ENCODE data around the gene KSR1.

Gene KSR1

DNA sequence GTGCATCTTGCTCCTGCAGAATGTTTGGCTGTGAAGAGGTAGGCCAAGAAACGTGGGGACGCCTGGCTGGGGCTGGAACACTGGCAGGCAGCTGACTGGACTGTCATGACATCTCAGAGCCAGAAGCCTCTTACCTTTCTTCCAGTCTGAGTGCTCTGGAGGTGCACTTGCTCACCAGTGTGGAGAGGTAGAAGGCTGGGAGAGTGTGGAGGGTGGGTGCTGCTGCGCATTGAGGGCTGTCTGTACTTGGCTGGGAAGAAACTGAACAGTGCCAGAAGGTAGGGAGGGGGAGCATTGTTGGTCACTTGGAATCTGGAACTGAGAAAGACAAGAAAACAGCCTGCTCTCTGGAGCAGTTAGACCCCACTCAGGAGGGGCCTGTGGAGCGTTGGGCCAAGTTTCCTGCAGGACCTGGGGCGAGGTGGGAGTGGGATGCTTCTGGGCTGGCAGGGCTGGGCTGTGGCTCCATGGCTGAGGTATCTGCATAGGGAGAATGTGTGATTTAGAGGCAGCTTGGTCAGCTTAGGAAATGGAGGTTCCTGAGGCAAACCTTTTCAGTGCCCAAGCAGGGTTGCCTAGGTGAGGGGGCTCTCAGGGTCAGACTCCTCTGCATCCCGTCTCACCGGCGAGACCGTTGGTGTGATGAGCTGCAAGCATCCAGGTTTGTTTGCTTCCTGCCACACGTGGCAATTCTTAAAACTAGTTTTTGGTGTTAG, 55.1 kb downstream of the KSR1 start:
- no peak for DNase-seq (ENCODE audit: low read depth)
- no peak overlapping the region for H3K4me3 ChIP-seq (ENCODE audit: low read depth, low read length)
- TF ChIP-seq, protein P1, sequence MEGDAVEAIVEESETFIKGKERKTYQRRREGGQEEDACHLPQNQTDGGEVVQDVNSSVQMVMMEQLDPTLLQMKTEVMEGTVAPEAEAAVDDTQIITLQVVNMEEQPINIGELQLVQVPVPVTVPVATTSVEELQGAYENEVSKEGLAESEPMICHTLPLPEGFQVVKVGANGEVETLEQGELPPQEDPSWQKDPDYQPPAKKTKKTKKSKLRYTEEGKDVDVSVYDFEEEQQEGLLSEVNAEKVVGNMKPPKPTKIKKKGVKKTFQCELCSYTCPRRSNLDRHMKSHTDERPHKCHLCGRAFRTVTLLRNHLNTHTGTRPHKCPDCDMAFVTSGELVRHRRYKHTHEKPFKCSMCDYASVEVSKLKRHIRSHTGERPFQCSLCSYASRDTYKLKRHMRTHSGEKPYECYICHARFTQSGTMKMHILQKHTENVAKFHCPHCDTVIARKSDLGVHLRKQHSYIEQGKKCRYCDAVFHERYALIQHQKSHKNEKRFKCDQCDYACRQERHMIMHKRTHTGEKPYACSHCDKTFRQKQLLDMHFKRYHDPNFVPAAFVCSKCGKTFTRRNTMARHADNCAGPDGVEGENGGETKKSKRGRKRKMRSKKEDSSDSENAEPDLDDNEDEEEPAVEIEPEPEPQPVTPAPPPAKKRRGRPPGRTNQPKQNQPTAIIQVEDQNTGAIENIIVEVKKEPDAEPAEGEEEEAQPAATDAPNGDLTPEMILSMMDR (conservative IDR thresholded peaks at IDR 0.05; ENCODE audit: low read depth, low read length), result no peak

DNA sequence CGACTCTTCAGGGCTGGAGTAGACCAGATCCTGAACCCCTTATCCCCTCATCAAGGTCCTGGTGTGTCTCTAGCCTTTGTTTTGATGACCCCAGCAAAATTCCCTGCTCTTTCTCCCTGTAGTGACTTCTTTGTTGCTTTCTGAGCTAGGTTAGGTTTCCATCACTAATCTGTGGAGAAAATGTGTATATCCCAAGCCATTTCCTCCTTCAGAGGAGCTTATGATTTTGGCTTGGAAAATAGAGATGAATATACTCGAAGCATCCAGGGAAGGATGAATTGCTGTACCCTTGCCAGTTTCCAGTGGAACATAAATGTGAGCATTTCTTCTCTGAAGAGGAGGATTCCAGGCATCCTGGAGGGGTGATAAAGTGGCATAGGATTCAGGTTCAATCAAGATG, 55.8 kb downstream of the KSR1 start:
- no peak for DNase-seq (ENCODE audit: low read depth)
- TF ChIP-seq, protein P1 (conservative IDR thresholded peaks at IDR 0.05; ENCODE audit: low read depth, low read length), result no peak
- no peak overlapping the region for H3K4me3 ChIP-seq (ENCODE audit: low read depth, low read length)

DNA sequence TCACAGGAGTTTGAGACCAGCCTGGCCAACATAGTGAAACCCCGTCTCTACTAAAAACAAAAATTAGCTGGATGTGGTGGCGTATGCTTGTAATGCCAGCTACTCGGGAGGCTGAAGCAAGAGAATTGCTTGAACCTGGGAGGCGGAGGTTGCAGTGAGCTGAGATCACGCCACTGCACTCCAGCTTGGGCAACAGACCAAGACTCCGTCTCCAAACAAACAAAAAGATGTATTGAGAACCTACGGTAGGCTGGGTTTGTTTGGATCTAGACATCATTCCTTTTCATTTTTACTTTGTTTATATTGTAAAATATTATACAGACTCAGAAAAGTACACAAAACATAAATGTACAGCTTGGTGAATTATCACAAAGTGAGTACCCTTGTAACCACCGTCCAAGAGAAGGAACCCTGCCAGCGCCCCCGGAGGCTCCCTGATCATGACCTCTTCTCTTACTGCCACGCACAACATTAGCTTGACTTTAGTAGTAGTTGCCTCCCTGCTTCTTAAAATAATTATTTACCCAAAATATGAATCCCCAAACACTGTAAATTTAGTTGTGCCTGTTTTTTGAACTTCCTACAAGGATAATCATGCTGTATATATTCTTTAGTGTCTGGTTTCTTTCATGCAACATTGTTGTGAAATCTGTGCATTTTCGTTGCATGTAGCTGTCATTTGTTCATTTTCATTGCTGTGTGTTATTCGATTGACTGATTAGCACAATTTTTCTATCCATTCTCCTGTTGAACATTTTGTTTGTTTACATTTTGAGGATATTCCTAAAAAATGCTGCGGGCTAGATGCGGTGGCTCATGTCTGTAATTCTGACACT, 56.5 kb downstream of the KSR1 start:
- peak; percentile 34 for DNase-seq (ENCODE audit: low read depth)
- TF ChIP-seq, protein P1 (conservative IDR thresholded peaks at IDR 0.05; ENCODE audit: low read depth, low read length), result no peak
- no peak overlapping the region for H3K4me3 ChIP-seq (ENCODE audit: low read depth, low read length)

DNA sequence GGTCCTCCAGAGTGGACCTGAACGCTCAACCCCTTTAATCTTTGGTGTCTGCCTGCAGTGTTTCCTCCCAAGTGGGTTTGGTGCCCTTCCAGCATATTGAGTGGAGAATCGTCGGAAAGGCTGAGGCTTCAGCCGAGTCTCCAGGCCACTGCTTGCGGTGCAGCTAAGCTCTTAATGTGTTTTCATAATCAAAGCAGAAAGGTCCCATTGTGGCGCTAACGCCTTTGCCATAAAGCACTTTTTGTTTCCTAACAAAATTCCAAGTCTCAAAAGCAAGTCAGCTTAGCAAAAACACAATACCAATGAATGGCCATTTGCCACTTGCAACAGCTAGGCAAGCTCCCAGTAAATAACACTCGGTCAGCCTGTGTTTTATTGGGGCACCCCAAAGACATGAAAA, 57.6 kb downstream of the KSR1 start:
- no peak for DNase-seq (ENCODE audit: low read depth)
- H3K4me3 ChIP-seq (ENCODE audit: low read depth, low read length), result no peak overlapping the region
- TF ChIP-seq, protein P1 (conservative IDR thresholded peaks at IDR 0.05; ENCODE audit: low read depth, low read length), result no peak

DNA sequence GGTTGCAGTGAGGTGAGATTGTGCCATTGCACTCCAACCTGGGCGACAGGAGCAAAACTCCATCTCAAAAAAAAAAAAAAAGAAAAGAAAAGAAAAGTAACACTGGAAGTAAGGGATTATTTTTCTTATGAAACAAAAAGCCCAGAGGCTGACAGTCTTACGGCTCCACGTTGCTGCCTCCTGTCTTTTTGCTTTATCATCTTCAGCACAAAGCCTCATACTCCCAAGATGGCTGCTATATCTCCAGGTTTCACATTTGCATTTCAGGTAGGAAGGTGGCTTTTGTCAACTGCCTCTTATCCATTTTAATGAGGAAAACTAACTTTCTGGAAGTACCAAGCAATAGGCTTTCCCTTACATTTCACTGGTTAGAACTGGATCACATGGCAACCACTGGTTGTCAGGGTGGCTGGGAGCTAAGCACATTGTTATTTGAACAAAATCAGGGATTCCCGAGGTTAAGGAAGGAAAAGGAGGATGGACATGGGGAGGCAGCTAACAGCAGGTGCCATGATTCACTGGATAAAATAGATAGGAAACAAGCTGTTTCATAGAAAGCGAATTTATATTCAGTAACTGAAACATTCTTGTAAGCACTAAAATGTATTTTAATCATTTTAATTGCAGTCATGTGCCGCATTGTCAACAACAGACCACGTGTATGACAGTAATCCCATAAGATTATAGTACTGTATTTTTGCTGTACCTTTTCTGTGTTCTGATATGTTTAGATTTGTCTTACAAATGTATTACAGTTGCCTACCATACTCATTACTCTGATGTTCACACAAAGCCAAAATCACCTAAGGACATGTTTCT, 58.6 kb downstream of the KSR1 start:
- TF ChIP-seq, protein P1 (conservative IDR thresholded peaks at IDR 0.05; ENCODE audit: low read depth, low read length), result no peak
- DNase-seq (ENCODE audit: low read depth), result no peak
- H3K4me3 ChIP-seq (ENCODE audit: low read depth, low read length), result no peak overlapping the region

DNA sequence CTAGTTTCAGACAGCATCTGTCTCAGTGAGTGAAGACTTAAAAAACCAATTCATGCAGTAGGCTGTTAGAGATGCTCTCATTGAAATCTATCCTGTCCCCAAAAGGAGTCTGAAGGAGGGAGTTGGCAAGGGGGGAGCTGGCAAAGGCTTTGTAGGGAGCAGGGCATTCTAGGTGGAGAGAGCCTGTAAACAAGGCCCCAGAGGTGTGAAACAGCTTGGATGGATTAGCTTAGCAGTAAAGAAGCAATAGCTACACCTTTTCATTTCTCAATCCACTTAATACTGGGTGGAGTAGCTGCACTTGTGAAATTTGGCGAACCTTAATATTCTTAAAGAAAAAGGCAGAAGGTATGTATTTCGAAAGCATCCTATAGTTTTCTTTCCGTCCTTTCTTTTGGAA, 61.8 kb downstream of the KSR1 start:
- TF ChIP-seq, protein P1 (conservative IDR thresholded peaks at IDR 0.05; ENCODE audit: low read depth, low read length), result no peak
- no peak for DNase-seq (ENCODE audit: low read depth)

More for the DNA sequence above, 61.8 kb downstream of the KSR1 start:
- no peak overlapping the region for H3K4me3 ChIP-seq (ENCODE audit: low read depth, low read length)
